WTC11 (cell line): ENCODE results near the gene DISC1.

Source experiments
- ATF3 ChIP-seq: sonication (generic); formaldehyde crosslinking; conservative IDR thresholded peaks from 2 replicates; pipeline ENCODE4 v1.8.1; 2022; ENCODE audit warnings: mild to moderate bottlenecking, missing genetic modification reagents
- CDX4 ChIP-seq: fragments of 250-450 bp; sonication (Bioruptor Pico); IDR thresholded peaks from 2 replicates; pipeline ENCODE4 v1.9.0; 2021; ENCODE audit warnings: moderate library complexity, mild to moderate bottlenecking, inconsistent platforms, borderline replicate concordance
- FOXJ3 ChIP-seq: sonication (generic); formaldehyde crosslinking; IDR thresholded peaks from 2 replicates; pipeline ENCODE4 v1.9.0; 2021; ENCODE audit warnings: missing genetic modification reagents, mild to moderate bottlenecking, borderline replicate concordance
- HMGXB4 ChIP-seq: sonication (generic); formaldehyde crosslinking; IDR thresholded peaks from 2 replicates; pipeline ENCODE4 v1.8.1; 2023; ENCODE audit warnings: mild to moderate bottlenecking, moderate library complexity, missing genetic modification reagents
- NR1H2 ChIP-seq: sonication (generic); formaldehyde crosslinking; IDR thresholded peaks from 2 replicates; pipeline ENCODE4 v1.9.0; 2021; ENCODE audit warnings: mild to moderate bottlenecking, moderate library complexity, missing genetic modification reagents
- STAT6 ChIP-seq: sonication (generic); formaldehyde crosslinking; conservative IDR thresholded peaks from 2 replicates; pipeline ENCODE4 v1.8.1; 2023; ENCODE audit warnings: mild to moderate bottlenecking, low read depth, missing genetic modification reagents, moderate library complexity
- TCF7 ChIP-seq: sonication (generic); formaldehyde crosslinking; IDR thresholded peaks from 2 replicates; pipeline ENCODE4 v1.8.0; 2022; ENCODE audit warnings: mild to moderate bottlenecking, low read depth, missing genetic modification reagents, moderate library complexity
- TF ChIP-seq, protein P1 (sequence below): fragments of 200-600 bp; IDR thresholded peaks from 2 replicates; pipeline ENCODE4 v1.8.0; 2022; ENCODE audit warnings: antibody characterized with exemption
- TF ChIP-seq, protein P2 (sequence below): sonication (generic); formaldehyde crosslinking; IDR thresholded peaks from 2 replicates; pipeline ENCODE4 v1.8.0; 2022; ENCODE audit warnings: missing genetic modification reagents

- TF ChIP-seq, protein P1, sequence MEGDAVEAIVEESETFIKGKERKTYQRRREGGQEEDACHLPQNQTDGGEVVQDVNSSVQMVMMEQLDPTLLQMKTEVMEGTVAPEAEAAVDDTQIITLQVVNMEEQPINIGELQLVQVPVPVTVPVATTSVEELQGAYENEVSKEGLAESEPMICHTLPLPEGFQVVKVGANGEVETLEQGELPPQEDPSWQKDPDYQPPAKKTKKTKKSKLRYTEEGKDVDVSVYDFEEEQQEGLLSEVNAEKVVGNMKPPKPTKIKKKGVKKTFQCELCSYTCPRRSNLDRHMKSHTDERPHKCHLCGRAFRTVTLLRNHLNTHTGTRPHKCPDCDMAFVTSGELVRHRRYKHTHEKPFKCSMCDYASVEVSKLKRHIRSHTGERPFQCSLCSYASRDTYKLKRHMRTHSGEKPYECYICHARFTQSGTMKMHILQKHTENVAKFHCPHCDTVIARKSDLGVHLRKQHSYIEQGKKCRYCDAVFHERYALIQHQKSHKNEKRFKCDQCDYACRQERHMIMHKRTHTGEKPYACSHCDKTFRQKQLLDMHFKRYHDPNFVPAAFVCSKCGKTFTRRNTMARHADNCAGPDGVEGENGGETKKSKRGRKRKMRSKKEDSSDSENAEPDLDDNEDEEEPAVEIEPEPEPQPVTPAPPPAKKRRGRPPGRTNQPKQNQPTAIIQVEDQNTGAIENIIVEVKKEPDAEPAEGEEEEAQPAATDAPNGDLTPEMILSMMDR = peak; percentile 39; the same call in 1 of the 2 replicates
- TF ChIP-seq HMGXB4 (CRISPR knock-in tag) (no peak), NR1H2 (CRISPR knock-in tag) (no peak), FOXJ3 (CRISPR knock-in tag) (no peak), ATF3 (no peak), STAT6 (CRISPR knock-in tag) (no peak), TCF7 (no peak), CDX4 (CRISPR knock-in tag) (no peak)
- TF ChIP-seq, protein P2, sequence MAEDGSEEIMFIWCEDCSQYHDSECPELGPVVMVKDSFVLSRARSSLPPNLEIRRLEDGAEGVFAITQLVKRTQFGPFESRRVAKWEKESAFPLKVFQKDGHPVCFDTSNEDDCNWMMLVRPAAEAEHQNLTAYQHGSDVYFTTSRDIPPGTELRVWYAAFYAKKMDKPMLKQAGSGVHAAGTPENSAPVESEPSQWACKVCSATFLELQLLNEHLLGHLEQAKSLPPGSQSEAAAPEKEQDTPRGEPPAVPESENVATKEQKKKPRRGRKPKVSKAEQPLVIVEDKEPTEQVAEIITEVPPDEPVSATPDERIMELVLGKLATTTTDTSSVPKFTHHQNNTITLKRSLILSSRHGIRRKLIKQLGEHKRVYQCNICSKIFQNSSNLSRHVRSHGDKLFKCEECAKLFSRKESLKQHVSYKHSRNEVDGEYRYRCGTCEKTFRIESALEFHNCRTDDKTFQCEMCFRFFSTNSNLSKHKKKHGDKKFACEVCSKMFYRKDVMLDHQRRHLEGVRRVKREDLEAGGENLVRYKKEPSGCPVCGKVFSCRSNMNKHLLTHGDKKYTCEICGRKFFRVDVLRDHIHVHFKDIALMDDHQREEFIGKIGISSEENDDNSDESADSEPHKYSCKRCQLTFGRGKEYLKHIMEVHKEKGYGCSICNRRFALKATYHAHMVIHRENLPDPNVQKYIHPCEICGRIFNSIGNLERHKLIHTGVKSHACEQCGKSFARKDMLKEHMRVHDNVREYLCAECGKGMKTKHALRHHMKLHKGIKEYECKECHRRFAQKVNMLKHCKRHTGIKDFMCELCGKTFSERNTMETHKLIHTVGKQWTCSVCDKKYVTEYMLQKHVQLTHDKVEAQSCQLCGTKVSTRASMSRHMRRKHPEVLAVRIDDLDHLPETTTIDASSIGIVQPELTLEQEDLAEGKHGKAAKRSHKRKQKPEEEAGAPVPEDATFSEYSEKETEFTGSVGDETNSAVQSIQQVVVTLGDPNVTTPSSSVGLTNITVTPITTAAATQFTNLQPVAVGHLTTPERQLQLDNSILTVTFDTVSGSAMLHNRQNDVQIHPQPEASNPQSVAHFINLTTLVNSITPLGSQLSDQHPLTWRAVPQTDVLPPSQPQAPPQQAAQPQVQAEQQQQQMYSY = no peak
These were observed 22.9 kb upstream of the DISC1 start for GRCh38 chr1:231603598-231604275.
